PC-9 (cell line): ENCODE data around the gene PKNOX2.

Source experiments
- EZH2 ChIP-seq: fragments of 200-600 bp; sonication (generic); IDR thresholded peaks from 2 replicates; pipeline ENCODE4 v1.8.0; 2017; ENCODE audit warnings: antibody characterized with exemption, low read depth
- TF ChIP-seq, protein P1 (sequence below): fragments of 200-600 bp; sonication (generic); conservative IDR thresholded peaks from 2 replicates; pipeline ENCODE4 v1.6.1; 2017; ENCODE audit warnings: mixed run types, antibody characterized with exemption, mild to moderate bottlenecking, moderate library complexity

DNA sequence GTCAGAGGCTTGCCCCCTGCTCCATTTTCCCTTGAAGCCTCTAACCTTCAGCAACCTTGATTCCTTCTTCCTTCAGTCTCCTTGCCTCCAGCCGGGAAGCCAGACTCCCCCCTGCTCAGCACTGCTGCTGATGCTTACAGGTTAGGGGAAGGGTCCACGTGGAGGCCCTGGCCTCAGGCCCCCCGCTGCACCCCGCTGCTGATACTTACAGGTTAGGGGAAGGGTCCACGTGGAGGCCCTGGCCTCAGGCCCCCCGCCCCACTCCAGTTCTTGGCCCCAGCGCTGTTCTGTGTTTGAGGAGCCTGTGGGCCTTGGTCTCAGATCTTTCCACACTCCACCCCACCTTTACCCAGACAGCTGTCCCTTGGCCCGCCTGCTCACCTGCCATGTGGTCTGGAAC is 25.6 kb upstream of the PKNOX2 start:
- TF ChIP-seq, protein P1, sequence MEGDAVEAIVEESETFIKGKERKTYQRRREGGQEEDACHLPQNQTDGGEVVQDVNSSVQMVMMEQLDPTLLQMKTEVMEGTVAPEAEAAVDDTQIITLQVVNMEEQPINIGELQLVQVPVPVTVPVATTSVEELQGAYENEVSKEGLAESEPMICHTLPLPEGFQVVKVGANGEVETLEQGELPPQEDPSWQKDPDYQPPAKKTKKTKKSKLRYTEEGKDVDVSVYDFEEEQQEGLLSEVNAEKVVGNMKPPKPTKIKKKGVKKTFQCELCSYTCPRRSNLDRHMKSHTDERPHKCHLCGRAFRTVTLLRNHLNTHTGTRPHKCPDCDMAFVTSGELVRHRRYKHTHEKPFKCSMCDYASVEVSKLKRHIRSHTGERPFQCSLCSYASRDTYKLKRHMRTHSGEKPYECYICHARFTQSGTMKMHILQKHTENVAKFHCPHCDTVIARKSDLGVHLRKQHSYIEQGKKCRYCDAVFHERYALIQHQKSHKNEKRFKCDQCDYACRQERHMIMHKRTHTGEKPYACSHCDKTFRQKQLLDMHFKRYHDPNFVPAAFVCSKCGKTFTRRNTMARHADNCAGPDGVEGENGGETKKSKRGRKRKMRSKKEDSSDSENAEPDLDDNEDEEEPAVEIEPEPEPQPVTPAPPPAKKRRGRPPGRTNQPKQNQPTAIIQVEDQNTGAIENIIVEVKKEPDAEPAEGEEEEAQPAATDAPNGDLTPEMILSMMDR, result no peak
- no peak for TF ChIP-seq EZH2
